ENCODE results near the gene NUDT16. TPM values are rescaled to one million over a fixed set of nuclear protein-coding genes. Genes with fewer than 3 reads are reported as not detected.

Gene NUDT16
- total RNA-seq, 1 experiment from 2014 or later: 12.3 TPM

Other genes with a start within 250 kb of the NUDT16 start
- gene MRPL3, start 121.2 kb downstream of the NUDT16 start, total RNA-seq (2014; rRNA removed; shearing (Covaris generic)): 191 and 209 TPM in 2 replicates

Data from SJCRH30 (cell line).